ENCODE data around the gene SPOCD1.
A peak's percentile ranks its signal among the peaks of the same experiment; 100 is the strongest.

Gene SPOCD1

GRCh38 chr1:31780632-31781031 lies 35.2 kb downstream of the SPOCD1 start:
- Mint-ChIP-seq H3K4me1 (peaks cover 61% of the 10 kb centered on the region), H3K27ac (peak overlapping the region; percentile 21 to 94 (median 79)), H3K9me3 (no peaks in the 10 kb centered on the region), H3K36me3 (ENCODE audit: low read depth) (no peaks in the 10 kb centered on the region), H3K27me3 (ENCODE audit: low read depth) (peaks cover 22% of the 10 kb centered on the region), H3K4me3 (peak overlapping the region in 1 of 3 experiments; percentile 17)
- TF ChIP-seq CTCF (IDR thresholded peaks at IDR 0.05; ENCODE audit: unreplicated experiment in 3 of 3), result no peak

- Mint-ChIP-seq H3K27me3 (ENCODE audit: low read depth) (peaks cover 31% of the 10 kb centered on the region), H3K36me3 (ENCODE audit: low read depth) (no peaks in the 10 kb centered on the region), H3K4me3 (no peak overlapping the region), H3K27ac (peak overlapping the region; percentile 31 to 94 (median 79)), H3K9me3 (no peaks in the 10 kb centered on the region), H3K4me1 (peaks cover 60% of the 10 kb centered on the region)
- no peak for TF ChIP-seq CTCF (IDR thresholded peaks at IDR 0.05; ENCODE audit: unreplicated experiment in 3 of 3)
Observed at GRCh38 chr1:31779687-31780086, 36.1 kb downstream of the SPOCD1 start.

DNA sequence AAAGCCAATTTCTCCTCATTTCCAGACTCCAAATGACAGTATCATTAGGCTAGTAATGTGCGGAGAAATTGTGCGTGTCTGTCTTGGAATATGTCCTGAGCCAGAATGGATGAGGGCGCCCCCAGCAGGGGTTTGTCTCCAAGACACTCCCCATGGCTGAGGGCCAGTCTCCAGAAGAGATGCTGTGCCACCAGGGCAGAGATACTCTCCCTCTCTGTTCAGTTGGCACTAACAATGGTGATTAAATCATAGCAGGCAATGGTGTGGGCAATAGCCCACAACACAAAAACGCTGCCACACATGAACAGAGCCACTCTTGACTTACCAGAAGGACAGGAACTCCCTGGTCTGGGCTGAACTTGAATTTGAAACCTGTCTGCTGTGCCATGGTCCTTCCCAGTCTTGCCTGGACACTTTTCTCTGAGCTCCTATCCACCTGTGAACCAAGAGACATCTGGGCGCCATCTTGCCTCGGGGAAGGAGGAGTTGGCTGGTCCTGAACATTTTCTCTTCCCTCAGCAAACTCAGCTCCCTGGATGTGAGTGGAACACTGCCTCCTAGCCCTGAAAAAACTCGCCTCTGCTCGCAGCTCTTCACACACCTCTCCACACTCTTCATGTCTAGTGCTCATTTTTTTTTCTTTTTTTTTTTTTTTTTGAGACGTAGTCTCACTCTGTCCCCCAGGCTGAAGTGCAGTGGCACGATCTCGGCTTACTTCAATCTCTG lies 36.9 kb downstream of the SPOCD1 start:
- Mint-ChIP-seq H3K4me1 (peaks cover 59% of the 10 kb centered on the region), H3K9me3 (peaks cover 3% of the 10 kb centered on the region), H3K27me3 (ENCODE audit: low read depth) (peaks cover 39% of the 10 kb centered on the region), H3K27ac (no peak overlapping the region), H3K36me3 (ENCODE audit: low read depth) (no peaks in the 10 kb centered on the region), H3K4me3 (no peak overlapping the region)
- no peak for TF ChIP-seq CTCF (IDR thresholded peaks at IDR 0.05; ENCODE audit: unreplicated experiment in 3 of 3)

- H3K27ac Mint-ChIP-seq, result peak overlapping the region in 1 of 3 experiments; percentile 7
- H3K4me3 Mint-ChIP-seq, result no peak overlapping the region
- no peaks in the 10 kb centered on the region for H3K36me3 Mint-ChIP-seq (ENCODE audit: low read depth)
- TF ChIP-seq CTCF (IDR thresholded peaks at IDR 0.05; ENCODE audit: unreplicated experiment in 3 of 3), result no peak
- H3K27me3 Mint-ChIP-seq (ENCODE audit: low read depth), result peaks cover 62% of the 10 kb centered on the region
- peaks cover 3% of the 10 kb centered on the region for H3K9me3 Mint-ChIP-seq
- H3K4me1 Mint-ChIP-seq, result peaks cover 62% of the 10 kb centered on the region
Observed at GRCh38 chr1:31776516-31776915, 39.3 kb downstream of the SPOCD1 start.

- H3K4me1 Mint-ChIP-seq, result peaks cover 62% of the 10 kb centered on the region
- no peaks in the 10 kb centered on the region for H3K36me3 Mint-ChIP-seq (ENCODE audit: low read depth)
- TF ChIP-seq CTCF (IDR thresholded peaks at IDR 0.05; ENCODE audit: unreplicated experiment in 3 of 3), result no peak
Observed at GRCh38 chr1:31776032-31776431, 39.8 kb downstream of the SPOCD1 start.

More at GRCh38 chr1:31776032-31776431, 39.8 kb downstream of the SPOCD1 start:
- Mint-ChIP-seq H3K27me3 (ENCODE audit: low read depth) (peaks cover 67% of the 10 kb centered on the region), H3K9me3 (peaks cover 3% of the 10 kb centered on the region), H3K4me3 (no peak overlapping the region), H3K27ac (peak overlapping the region in 1 of 3 experiments; percentile 7)
